MV-4-11 (cell line): ENCODE measurements around the gene LCE5A.
"Not testable (repeated sequence)": the region's sequence is repeated elsewhere in the genome, so short reads cannot be mapped to it uniquely, and the experiment has no call there.

ENCODE experiments used
- DNase-seq: peaks from one replicate; lab custom pipeline; 2025; lab: John Stamatoyannopoulos, UW

LCE5A gene

DNA sequence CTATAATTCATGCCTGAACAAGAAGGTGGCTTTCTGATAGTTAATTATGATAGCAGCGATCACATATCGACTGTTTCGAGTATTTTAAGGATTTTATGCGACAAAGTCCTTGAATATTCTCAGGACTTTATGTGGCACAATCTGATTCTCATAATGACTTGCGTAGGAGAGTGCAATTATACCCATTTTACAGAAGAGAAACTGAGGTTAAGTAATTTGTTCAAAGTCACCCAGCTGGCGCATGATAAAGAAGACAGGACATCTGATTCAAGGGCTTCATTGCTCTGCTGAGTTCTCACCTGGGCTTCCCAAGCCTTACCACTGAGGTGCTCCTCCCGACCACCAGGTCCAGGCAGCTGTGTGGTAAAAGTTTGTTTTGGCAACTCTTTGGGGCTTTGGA, 5.5 kb downstream of the LCE5A start:
- DNase-seq, result no peak

DNA sequence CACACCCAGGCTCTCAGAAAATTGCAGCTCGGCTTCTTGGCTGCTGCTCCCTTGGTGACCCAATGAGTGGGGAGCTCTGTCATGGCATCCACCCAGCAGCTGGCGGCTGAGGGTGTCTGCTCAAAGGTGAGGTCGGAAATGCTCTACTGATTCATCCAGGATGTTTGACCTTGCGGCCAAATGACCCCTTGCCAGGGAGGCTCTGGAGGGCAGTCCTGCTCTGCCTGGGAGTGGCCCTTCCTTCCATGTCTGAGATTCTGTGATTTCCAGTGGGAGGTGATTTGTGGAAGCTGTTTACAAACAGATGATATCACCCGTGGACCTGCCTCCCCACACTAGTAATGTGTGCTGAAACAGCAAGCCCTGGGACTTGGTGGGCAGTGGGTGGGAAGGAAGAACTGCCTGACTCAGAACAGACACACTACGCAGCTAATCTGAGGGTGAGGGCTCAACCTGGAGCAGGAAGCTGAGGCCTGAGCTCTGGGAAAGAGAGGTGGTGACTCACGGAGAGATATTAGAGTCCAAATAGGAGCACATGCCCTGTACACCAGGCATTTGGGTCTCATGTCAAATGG, 6.7 kb downstream of the LCE5A start:
- DNase-seq, result no peak

DNA sequence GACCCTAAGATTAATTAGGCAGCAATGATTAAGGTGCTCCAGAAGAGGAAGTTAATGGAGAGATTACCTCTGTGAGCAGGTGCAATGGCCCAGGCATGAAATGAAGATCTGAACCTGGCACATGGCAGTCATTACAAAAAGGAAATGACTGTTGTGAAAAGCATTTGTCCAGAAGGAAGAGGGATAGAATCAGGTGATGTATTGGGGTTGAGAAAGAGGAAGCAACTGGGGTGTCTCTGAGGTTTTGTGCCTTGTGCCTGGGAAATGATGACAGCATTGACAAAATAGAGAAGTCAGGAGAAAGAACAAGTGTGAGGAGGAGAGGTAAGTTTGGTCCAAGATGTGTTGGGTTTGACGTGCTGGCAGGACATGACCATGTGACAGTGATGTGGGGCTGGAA, 9.2 kb downstream of the LCE5A start:
- peak; percentile 82 for DNase-seq

DNA sequence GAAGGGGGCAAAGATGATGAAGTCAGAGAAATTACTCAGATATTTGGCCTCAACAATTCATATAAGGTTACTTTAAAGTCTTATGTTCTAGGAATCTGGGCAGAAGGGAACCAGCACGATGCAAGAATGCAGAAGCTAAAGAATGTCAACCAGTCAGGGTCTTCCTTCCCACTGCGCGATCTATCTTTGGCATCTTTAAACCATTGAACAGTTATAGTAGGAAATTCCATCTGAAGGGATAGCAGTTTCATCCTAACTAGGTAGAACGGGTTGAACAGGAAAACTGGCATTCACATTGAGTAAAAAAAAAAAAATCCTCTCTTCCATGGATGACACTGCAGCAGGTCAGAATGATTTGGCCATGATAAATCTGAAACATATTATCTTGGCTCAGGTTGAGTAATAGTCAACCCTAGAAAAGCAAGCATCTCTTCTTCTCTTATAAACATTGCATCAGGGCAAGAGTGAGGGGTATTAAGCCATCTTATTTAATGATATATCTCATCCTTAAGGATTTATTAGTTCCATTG, 10.0 kb downstream of the LCE5A start:
- DNase-seq, result no peak

DNA sequence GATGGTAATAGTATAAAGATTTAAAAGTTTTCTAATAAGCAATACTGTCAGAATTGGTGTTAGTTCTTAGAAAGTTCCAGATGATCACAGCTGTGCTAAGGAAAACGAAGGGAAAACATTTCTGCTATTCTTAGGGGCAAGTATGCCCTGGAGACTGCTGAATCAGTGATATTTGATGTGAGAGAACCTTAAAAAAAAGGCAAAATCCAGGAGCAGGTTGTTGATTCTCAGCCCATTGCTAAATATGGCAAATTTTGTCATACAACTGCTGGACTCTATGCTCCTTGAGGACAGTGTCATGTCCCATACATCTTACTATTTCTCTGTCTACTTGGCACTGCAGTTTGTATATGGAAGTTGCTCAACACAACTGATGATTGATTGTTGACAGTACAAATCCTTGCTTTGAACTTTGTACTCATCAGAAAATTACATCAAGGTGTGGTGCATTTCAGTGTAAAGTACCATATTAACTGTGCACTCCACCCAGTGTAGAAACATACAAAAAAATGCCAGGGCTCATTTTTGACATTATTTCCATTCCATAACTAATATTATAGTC, 14.6 kb downstream of the LCE5A start:
- no peak for DNase-seq

DNA sequence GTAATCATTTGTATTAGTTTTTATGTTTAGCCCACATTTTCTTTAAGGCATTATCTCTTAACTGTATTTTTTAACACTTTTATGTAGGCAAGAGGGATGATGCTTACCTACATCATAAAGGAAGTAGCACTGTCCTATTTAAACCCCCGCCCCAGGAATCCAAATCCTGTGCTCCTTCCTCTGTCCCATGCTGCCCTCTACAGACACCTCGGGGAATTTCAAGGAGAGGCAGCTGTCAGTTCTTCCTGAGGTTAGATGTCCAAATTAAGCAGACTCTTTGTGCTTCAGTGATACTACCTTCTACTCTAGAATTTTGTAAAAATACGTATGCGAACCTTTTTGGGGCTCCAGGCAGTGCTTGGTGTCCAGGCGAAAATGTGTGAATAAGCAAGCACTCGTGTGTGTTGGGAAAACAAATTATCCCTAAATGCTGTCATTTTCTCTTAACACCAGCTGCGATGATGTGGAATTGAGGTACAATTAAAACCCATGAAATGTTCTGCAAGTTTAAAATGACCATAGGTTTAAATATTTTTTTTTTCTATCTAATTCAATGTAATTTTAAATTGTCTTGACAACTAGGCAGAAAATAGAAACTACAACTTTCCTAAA, 22.8 kb downstream of the LCE5A start:
- DNase-seq, result peak; percentile 33

DNA sequence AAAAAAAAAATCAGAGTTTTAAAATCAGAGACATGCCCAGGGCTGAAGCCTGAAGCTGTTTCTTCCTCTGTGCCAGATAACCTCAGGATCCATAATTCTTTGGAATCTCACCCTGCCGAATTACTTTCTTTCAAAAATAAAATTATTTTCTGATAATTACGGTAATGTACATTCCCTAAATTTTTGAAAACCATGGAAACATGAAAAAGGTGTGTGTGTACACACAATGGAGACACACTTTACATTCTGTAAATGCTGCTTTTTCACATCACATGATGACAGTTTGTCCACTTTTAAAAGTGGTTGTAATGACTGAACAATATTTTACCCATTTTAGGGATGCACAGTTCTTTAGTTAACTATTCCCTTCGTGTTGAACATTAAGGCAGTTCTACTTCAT, 25.2 kb downstream of the LCE5A start:
- no peak for DNase-seq

DNA sequence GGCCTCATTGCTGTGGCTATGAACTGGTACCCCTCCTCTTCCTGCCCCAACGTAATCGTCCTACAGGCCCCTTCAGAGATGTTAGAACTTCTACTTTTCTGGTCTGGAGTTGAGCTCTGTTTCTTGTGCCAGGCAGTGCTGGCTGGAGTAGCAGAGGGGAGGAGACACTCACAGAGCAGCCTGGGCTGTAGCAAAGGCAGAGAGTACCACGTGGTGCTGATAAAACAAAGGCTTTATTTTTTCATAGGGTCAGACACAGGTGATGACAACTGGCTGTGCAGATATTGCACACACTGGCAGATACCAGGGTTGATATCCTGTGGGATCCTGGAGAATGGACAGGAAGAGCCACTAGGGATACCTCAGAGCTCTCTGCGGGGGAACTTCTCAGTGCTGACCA, 26.9 kb downstream of the LCE5A start:
- no peak for DNase-seq

DNA sequence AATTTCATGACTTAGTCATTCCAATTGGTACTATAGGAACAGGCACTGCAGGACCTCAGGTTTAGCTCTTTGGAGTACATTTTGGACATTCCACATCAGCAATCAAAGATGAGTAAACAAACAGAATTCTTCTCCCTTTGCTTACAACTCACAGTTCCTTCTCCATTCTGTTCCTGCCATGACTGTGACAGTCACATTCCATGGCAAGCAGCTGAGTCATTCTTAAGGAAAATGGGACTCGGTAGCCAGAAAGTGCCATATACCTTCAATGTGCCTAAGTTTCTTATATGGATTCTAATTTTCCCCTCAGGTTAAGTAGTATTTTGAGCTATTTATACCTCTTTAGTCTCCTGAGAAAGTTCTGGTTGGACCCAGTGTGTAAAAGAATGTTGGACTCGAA, 29.3 kb downstream of the LCE5A start:
- DNase-seq, result no peak

DNA sequence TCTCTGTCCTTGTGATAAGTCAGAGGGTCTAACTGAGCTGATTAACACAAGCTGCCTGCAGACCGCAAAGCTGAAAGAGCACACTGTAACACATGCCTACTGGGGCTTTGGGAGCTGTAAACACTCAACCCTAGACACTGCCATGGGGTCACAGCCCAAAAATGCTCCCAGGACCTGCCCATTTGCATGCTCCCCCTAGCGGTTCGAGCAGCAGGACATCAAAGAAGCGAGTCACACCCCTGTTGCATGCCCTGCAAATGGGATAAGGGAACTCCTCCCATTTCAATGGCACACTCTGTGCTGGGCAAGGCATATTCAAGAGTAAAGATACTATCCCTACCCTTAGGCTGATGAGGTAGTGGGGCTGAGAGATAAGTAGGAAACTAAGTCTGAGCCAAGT, 33.2 kb downstream of the LCE5A start:
- DNase-seq, result no peak

DNA sequence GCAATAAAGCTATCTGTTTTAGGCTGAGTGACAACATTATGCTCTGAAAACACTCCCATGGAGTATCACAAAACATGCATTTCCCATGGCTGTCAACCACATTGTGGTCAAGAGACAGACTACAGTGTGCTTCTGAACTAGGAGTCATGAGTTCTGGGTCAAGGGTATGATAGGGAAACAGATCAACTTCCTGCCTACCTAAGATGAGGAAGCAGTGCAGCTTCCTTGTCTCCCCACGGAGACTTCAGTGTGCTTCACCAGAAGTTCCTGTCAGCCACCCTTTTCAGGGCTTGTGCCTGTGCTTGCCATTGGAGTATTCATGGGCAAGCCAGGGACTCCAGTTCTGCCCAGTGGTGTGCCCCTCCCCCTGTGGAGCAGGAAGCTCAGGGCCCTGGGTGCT, 36.1 kb downstream of the LCE5A start:
- DNase-seq, result peak; percentile 25

DNA sequence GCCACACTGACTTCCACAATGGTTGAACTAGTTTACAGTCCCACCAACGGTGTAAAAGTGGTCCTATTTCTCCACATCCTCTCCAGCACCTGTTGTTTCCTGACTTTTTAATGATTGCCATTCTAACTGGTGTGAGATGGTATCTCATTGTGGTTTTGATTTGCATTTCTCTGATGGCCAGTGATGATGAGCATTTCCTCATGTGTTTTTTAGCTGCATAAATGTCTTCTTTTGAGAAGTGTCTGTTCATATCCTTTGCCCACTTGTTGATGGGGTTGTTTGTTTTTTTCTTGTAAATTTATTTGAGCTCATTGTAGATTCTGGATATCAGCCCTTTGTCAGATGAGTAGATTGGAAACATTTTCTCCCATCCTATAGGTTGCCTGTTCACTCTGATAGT, 37.8 kb downstream of the LCE5A start:
- not testable (repeated sequence) for DNase-seq
